ENCODE measurements around the gene TM4SF5.
"Not testable (repeated sequence)": the region's sequence is repeated elsewhere in the genome, so short reads cannot be mapped to it uniquely, and the experiment has no call there.

The TM4SF5 gene

DNA sequence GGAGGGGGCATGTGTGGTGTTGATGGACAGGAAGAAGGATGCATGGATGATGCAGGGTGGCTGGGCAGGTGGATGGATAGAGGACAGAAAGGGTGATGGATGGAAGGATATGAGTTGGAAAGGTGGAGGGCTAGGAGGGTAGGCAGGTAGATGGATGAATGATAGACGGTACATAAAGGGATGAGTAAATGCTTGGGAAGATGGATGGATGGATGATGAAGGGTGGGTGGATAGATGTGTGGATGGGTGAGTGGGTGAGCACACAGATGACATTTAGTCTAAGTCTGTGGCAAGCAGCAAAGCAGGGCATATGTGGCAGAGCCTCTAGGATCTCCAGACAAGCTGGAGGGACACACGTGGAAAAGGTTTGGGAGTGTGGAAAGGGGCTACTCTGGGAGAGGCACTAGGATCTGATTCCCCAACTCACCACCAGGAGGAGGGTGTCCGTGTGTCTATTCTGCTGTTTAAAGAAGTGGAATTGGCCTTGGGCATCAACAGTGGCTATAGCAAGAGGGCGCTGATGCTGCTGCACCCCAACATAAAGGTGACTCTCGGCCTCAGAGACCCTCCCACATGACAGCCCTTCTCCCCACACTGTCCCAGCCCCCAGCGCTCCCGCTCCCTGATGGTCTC is 43.5 kb downstream of the TM4SF5 start:
- Mint-ChIP-seq H3K4me1 (ENCODE audit: low read depth) (peaks cover 2% of the 10 kb centered on the region), H3K4me3 (no peak overlapping the region), H3K36me3 (ENCODE audit: low read depth) (peaks cover 3% of the 10 kb centered on the region), H3K27ac (no peak overlapping the region), H3K9me3 (no peaks in the 10 kb centered on the region), H3K27me3 (ENCODE audit: low read depth) (no peaks in the 10 kb centered on the region)
- DNase-seq (ENCODE audit: low spot score) = no peak

DNA sequence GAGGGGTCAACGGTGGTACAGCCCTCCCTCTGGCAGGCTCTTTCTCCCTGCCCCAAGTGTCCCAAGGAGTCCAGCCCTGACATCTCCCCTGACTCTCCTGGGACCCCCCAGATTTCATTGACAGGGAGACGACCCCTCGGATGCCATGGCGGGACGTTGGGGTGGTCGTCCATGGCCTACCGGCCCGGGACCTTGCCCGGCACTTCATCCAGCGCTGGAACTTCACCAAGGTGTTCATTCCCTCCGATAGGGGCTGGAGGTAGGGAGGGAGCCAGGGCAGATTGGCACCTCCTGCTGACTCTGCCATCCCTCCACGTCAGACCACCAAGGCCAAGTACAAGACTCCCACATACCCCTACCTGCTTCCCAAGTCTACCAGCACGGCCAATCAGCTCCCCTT is 45.1 kb downstream of the TM4SF5 start:
- no peaks in the 10 kb centered on the region for H3K9me3 Mint-ChIP-seq

DNA sequence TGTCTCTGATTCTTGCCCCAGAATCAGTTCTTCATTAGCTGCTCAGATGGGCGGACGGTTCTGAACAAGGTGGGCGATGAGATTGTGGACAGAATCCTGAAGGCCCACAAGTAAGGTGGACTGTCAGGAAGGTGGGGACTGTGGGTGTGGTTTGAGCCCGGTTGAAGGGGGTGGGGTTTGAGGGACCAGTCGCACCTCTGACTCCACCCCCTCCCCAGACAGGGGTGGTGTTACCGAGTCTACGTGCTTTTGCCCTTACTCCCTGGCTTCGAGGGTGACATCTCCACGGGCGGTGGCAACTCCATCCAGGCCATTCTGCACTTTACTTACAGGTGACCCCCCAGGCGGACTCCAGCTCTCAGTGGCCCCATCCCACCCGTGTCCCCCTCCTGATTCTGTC is 46.6 kb downstream of the TM4SF5 start:
- no peak overlapping the region for H3K4me3 Mint-ChIP-seq
- H3K9me3 Mint-ChIP-seq = no peaks in the 10 kb centered on the region
- no peaks in the 10 kb centered on the region for H3K36me3 Mint-ChIP-seq (ENCODE audit: low read depth)
- H3K27ac Mint-ChIP-seq = no peak overlapping the region
- no peaks in the 10 kb centered on the region for H3K27me3 Mint-ChIP-seq (ENCODE audit: low read depth)
- H3K4me1 Mint-ChIP-seq (ENCODE audit: low read depth) = no peaks in the 10 kb centered on the region
- DNase-seq (ENCODE audit: low spot score) = no peak

More for the DNA sequence above, 45.1 kb downstream of the TM4SF5 start:
- DNase-seq (ENCODE audit: low spot score) = no peak
- no peak overlapping the region for H3K4me3 Mint-ChIP-seq
- H3K27me3 Mint-ChIP-seq (ENCODE audit: low read depth) = no peaks in the 10 kb centered on the region
- no peaks in the 10 kb centered on the region for H3K36me3 Mint-ChIP-seq (ENCODE audit: low read depth)
- no peak overlapping the region for H3K27ac Mint-ChIP-seq
- no peaks in the 10 kb centered on the region for H3K4me1 Mint-ChIP-seq (ENCODE audit: low read depth)

DNA sequence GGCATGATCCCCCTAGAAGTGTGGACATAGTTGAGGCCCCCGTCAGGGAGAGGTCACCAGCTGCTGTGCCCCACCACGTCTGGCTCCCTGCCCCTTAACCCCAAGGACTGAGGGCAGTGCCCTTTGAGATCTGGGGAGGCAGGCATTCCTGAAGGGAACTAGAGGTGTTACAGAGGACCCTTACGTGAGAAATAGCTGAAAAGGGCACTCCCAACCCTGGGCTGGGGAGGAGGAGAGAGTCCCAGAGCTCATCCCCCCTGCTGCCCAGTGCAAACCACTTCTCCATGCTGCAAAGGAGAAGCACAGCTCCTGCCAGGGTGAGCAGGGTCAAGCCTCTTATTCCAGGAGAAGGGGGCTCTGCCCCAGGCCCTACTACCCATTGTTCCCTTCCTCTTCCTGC is 51.1 kb downstream of the TM4SF5 start:
- no peak for DNase-seq (ENCODE audit: low spot score)
- H3K9me3 Mint-ChIP-seq = no peaks in the 10 kb centered on the region
- no peak overlapping the region for H3K27ac Mint-ChIP-seq
- no peak overlapping the region for H3K4me3 Mint-ChIP-seq
- H3K36me3 Mint-ChIP-seq (ENCODE audit: low read depth) = no peaks in the 10 kb centered on the region
- H3K4me1 Mint-ChIP-seq (ENCODE audit: low read depth) = no peaks in the 10 kb centered on the region
- H3K27me3 Mint-ChIP-seq (ENCODE audit: low read depth) = no peaks in the 10 kb centered on the region

DNA sequence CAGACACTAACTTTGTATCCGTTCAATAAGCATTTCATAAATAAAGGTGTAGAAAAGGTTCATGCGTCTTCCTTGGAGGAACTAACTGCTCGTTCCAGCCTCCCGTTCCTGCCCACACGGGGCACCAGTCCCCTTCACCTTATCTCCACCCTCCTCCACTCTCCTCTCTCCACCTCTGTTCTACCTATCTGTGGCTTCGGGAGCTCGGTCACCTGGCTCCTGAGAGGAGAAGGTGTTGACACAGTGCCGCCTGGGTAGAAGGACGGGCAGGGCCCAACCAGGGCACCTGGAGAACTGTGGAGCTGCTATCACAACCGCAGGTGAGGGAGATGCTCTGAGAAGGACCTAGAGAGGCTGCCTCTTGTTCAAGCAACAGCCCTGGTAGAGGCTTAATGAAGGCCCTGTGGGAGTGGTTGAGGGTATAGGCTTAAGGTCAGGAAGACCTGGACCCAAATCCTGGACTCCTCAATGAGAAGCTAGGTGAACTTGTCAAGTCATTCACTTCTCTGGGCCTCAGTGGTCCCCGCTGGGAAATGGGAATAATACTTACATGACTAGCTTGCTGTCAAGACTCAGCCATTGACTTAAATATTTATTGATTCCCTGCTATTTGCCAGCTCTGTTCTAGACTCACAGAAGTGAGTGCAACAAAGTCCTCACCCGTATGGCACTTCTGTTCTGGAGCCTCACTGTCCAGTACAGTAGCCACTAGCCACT is 51.8 kb downstream of the TM4SF5 start:
- Mint-ChIP-seq H3K9me3 (no peaks in the 10 kb centered on the region), H3K27ac (no peak overlapping the region)

DNA sequence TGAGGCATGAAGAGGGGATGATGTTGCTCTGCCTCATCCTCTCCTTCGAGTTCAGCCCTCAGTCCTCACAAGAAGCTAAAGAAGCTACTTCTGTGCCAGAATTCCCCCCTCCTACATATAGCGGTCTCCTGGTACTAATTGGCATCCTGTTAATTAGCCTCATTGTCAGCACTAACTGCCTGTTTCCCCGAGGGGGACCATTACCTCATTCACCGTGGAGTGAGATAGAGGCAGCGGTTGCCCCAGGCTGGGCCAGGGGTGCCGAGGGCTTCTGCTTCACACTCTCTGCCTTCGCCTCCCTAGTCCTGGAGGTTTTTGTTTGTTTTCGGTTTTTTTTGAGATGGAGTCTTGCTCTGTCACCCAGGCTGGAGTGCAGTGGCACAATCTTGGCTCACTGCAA is 55.7 kb downstream of the TM4SF5 start:
- no peak overlapping the region for H3K27ac Mint-ChIP-seq
- peaks cover 3% of the 10 kb centered on the region for H3K27me3 Mint-ChIP-seq (ENCODE audit: low read depth)
- no peaks in the 10 kb centered on the region for H3K4me1 Mint-ChIP-seq (ENCODE audit: low read depth)
- no peaks in the 10 kb centered on the region for H3K36me3 Mint-ChIP-seq (ENCODE audit: low read depth)
- no peak for DNase-seq (ENCODE audit: low spot score)
- no peaks in the 10 kb centered on the region for H3K9me3 Mint-ChIP-seq
- H3K4me3 Mint-ChIP-seq = no peak overlapping the region

More for the DNA sequence above, 51.8 kb downstream of the TM4SF5 start:
- Mint-ChIP-seq H3K4me3 (no peak overlapping the region), H3K4me1 (ENCODE audit: low read depth) (no peaks in the 10 kb centered on the region), H3K27me3 (ENCODE audit: low read depth) (peaks cover under 1% of the 10 kb centered on the region), H3K36me3 (ENCODE audit: low read depth) (no peaks in the 10 kb centered on the region)
- DNase-seq (ENCODE audit: low spot score) = no peak

DNA sequence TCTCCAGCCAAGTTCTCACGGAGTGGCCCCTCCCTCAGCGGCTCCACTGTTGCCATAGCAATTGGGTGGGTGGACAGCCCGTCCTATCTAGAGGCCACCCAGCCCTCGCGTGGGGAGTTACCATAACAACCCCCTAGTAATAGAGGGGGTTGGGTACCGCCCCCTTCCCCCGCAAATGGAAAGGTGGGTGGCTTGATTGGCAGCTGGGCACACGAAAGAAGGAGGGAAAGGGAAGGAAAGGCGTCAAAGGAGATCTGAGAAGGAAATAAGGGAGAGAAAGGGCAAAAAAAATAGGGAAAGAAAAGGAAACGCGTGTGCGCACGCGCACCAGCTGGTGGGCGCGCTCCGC is 61.1 kb downstream of the TM4SF5 start:
- Mint-ChIP-seq H3K27ac (peak overlapping the region; percentile 90), H3K4me3 (peak overlapping the region; percentile 86), H3K4me1 (ENCODE audit: low read depth) (peaks cover 30% of the 10 kb centered on the region)
- not testable (repeated sequence) for DNase-seq (ENCODE audit: low spot score); H3K36me3 Mint-ChIP-seq (ENCODE audit: low read depth); H3K9me3 Mint-ChIP-seq; H3K27me3 Mint-ChIP-seq (ENCODE audit: low read depth)
